Uterus (tissue), 2 donors: ENCODE results near the gene AUTS2.

Experiments
- POLR2A ChIP-seq, 2 donors: fragments of 450-650 bp; IDR thresholded peaks; one replicate each; pipeline ENCODE4 v1.6.1; 2016; ENCODE audit warnings: antibody characterized with exemption in 2 of 2, mild to moderate bottlenecking in 1 of 2, moderate library complexity in 1 of 2
- TF ChIP-seq, protein P1 (sequence below), 4 experiments: fragments of 200-600 bp in 2 of 4; fragments of 450-650 bp in 2 of 4; sonication (generic) in 2 of 4; IDR thresholded peaks; one replicate each; pipeline ENCODE4 v1.5.1; 2016 to 2019; ENCODE audit warnings: antibody characterized with exemption in 4 of 4, mild to moderate bottlenecking in 2 of 4, moderate library complexity in 1 of 4

DNA sequence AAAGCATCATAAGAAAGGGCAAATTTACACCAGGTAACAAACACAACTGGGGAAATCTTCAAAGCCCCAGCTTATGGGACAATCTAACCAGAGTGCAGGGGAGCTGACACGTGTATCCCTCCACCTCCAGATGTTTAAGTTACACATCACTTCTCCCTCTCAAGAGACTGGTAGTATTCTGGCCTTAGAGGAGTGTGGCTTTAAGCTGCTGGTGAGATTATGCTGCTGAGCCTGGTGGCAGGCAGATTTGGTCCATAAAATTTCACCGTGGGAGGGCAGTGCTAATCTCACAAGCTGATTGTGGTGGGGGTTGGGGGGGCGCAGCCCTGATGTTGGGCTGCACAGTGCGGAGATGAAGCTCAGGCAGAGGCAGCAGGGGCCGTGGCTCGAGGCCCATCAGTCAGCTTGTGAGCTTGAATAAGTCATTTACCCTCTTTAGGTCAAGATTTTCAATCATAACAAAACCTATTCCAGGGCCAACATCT, 1102.7 kb downstream of the AUTS2 start:
- TF ChIP-seq, protein P1, sequence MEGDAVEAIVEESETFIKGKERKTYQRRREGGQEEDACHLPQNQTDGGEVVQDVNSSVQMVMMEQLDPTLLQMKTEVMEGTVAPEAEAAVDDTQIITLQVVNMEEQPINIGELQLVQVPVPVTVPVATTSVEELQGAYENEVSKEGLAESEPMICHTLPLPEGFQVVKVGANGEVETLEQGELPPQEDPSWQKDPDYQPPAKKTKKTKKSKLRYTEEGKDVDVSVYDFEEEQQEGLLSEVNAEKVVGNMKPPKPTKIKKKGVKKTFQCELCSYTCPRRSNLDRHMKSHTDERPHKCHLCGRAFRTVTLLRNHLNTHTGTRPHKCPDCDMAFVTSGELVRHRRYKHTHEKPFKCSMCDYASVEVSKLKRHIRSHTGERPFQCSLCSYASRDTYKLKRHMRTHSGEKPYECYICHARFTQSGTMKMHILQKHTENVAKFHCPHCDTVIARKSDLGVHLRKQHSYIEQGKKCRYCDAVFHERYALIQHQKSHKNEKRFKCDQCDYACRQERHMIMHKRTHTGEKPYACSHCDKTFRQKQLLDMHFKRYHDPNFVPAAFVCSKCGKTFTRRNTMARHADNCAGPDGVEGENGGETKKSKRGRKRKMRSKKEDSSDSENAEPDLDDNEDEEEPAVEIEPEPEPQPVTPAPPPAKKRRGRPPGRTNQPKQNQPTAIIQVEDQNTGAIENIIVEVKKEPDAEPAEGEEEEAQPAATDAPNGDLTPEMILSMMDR (IDR thresholded peaks at IDR 0.05): no peak
- TF ChIP-seq POLR2A (IDR thresholded peaks at IDR 0.05): no peak
